Measurements from ENCODE around the gene ZNF697. TPM values are rescaled to one million over a fixed set of nuclear protein-coding genes. Genes with fewer than 3 reads are reported as not detected.
A peak's percentile ranks its signal among the peaks of the same experiment; 100 is the strongest.
"Not testable (repeated sequence)": the region's sequence is repeated elsewhere in the genome, so short reads cannot be mapped to it uniquely, and the experiment has no call there.

Gene ZNF697
- 10 to 100 TPM; 10.8 to 17.9 (median 11.9) TPM for total RNA-seq

GRCh38 chr1:119647734-119648619 lies at the start of gene ZNF697:
TSS of gene ZNF697 (minus strand) at chr1:119648266. CDS start at chr1:119626100, 22,166 bp downstream.
- Histone ChIP-seq H3K4me3 (replicated peaks in 1 of 3) (peak within 1 kb of the TSS; percentile 84 to 97 (median 92)), H3K4me1 (peaks cover 26 to 34% of the 10 kb centered on the region in 2 donors), H3K27me3 (no peaks in the 10 kb centered on the region), H3K9me3 (no peaks in the 10 kb centered on the region), H3K27ac (peak within 1 kb of the TSS; percentile 83 to 94 (median 88)), H3K36me3 (no peaks in the 10 kb centered on the region)
- TF ChIP-seq, protein P1, sequence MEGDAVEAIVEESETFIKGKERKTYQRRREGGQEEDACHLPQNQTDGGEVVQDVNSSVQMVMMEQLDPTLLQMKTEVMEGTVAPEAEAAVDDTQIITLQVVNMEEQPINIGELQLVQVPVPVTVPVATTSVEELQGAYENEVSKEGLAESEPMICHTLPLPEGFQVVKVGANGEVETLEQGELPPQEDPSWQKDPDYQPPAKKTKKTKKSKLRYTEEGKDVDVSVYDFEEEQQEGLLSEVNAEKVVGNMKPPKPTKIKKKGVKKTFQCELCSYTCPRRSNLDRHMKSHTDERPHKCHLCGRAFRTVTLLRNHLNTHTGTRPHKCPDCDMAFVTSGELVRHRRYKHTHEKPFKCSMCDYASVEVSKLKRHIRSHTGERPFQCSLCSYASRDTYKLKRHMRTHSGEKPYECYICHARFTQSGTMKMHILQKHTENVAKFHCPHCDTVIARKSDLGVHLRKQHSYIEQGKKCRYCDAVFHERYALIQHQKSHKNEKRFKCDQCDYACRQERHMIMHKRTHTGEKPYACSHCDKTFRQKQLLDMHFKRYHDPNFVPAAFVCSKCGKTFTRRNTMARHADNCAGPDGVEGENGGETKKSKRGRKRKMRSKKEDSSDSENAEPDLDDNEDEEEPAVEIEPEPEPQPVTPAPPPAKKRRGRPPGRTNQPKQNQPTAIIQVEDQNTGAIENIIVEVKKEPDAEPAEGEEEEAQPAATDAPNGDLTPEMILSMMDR (IDR thresholded peaks at IDR 0.05) = peak in 3 of 6 experiments; percentile 40 to 59 (median 57)
- TF ChIP-seq POLR2A (IDR thresholded peaks at IDR 0.05) = peak; percentile 52 to 94
- intact Hi-C loops (cut with DNase I) = no loop called here
- 0 to 2% methylated on average over 20 to 24 of the region's 81 CpGs for WGBS, 2 donors
- DNase-seq = peak; percentile 98 to 99

DNA sequence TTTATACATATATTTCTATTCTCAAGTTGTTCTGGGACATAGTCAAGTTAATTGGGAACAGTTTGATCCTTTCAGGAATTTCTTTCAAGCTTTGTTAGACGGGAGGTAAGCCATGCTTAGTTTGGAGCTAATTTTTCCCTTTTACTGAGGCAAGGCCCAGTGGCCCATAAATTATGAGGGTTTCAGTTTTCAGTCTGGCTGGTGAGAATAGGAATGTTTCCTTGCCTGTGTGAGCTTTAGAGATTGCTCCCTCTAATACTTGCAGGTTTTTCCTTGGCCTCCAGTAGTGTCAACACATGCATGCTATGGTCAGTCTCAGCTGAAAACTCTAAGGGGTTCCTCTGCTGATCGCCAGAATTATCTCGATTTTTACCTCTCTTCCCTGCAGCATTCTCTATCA lies 49.5 kb upstream of the ZNF697 start:
- intact Hi-C loops (cut with DNase I) = no loop called here
- WGBS, 2 donors = 66 to 86% methylated on average over 3 of the region's 3 CpGs
- H3K9me3 ChIP-seq = no peaks in the 10 kb centered on the region
- TF ChIP-seq, protein P1 (IDR thresholded peaks at IDR 0.05) = no peak
- TF ChIP-seq POLR2A (IDR thresholded peaks at IDR 0.05) = no peak
- H3K27ac ChIP-seq = no peak overlapping the region
- H3K36me3 ChIP-seq = no peaks in the 10 kb centered on the region
- no peaks in the 10 kb centered on the region for H3K4me1 ChIP-seq
- no peak overlapping the region for H3K4me3 ChIP-seq (replicated peaks in 1 of 3)
- no peak for DNase-seq
- no peaks in the 10 kb centered on the region for H3K27me3 ChIP-seq

GRCh38 chr1:119696863-119697262 lies 48.8 kb upstream of the ZNF697 start:
- H3K9me3 ChIP-seq; H3K4me1 ChIP-seq; H3K27me3 ChIP-seq; H3K27ac ChIP-seq; H3K36me3 ChIP-seq; H3K4me3 ChIP-seq (replicated peaks in 1 of 3); intact Hi-C loops (cut with DNase I); DNase-seq: not testable (repeated sequence)
- WGBS, 2 donors = 71 to 79% methylated on average over 4 of the region's 4 CpGs

DNA sequence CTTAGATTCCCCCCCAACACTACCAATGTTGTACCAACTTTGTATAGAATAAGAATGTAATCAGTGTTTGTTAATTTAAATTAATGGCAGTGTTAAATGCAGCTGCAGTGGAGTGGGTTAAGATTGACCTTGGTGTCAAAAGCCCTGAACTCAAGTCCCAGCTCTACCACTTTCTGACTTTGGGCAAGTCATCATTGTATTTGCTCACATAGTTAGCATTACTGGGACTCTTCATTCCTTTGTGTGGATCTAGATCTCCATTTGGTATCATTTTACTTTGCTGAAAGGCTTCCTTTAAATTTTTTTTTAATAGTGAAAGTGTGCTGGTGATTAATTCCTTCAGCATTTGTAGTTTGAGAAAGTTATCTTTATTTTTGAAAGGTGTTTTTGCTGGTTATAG lies 41.4 kb upstream of the ZNF697 start:
- intact Hi-C loops (cut with DNase I) = no loop called here
- no peaks in the 10 kb centered on the region for H3K36me3 ChIP-seq
- TF ChIP-seq POLR2A (IDR thresholded peaks at IDR 0.05) = no peak
- TF ChIP-seq, protein P1 (IDR thresholded peaks at IDR 0.05) = no peak

GRCh38 chr1:119688810-119689209 lies 40.7 kb upstream of the ZNF697 start:
- Histone ChIP-seq H3K27ac (no peak overlapping the region), H3K4me1 (peaks cover 0 to 12% of the 10 kb centered on the region in 2 donors), H3K9me3 (no peaks in the 10 kb centered on the region), H3K36me3 (no peaks in the 10 kb centered on the region), H3K4me3 (replicated peaks in 1 of 3) (no peak overlapping the region), H3K27me3 (no peaks in the 10 kb centered on the region)
- intact Hi-C loops (cut with DNase I) = no loop called here
- TF ChIP-seq, protein P1 (IDR thresholded peaks at IDR 0.05) = no peak
- no peak for TF ChIP-seq POLR2A (IDR thresholded peaks at IDR 0.05)
- no peak for DNase-seq

More for the DNA sequence above, 41.4 kb upstream of the ZNF697 start:
- H3K27me3 ChIP-seq = no peaks in the 10 kb centered on the region
- H3K4me3 ChIP-seq (replicated peaks in 1 of 3) = no peak overlapping the region
- no peak overlapping the region for H3K27ac ChIP-seq
- H3K9me3 ChIP-seq = no peaks in the 10 kb centered on the region
- H3K4me1 ChIP-seq = peaks cover 0 to 12% of the 10 kb centered on the region in 2 donors
- DNase-seq = no peak

Measured in thyroid gland (tissue), 4 donors.